ENCODE results near the gene SORL1. TPM values are rescaled to one million over a fixed set of nuclear protein-coding genes. Genes with fewer than 3 reads are reported as not detected.

The SORL1 gene
- total RNA-seq, 1 donor from 2014 or later, result 20.9 TPM

- Mint-ChIP-seq H3K4me3 (no peak overlapping the region), H3K4me1 (ENCODE audit: low read depth) (peaks cover 5% of the 10 kb centered on the region), H3K9me3 (peaks cover 10% of the 10 kb centered on the region), H3K27me3 (ENCODE audit: insufficient read depth) (no peaks in the 10 kb centered on the region), H3K27ac (peak overlapping the region; percentile 8), H3K36me3 (ENCODE audit: low read depth) (peaks cover 69% of the 10 kb centered on the region)
- DNase-seq (ENCODE audit: low spot score), result no peak
- intact Hi-C loops (cut with micrococcal nuclease), result no loop called here
Observed at GRCh38 chr11:121576531-121576930, 124.4 kb downstream of the SORL1 start.

- no peak overlapping the region for H3K4me3 Mint-ChIP-seq
- H3K9me3 Mint-ChIP-seq, result peaks cover 10% of the 10 kb centered on the region
- H3K27me3 Mint-ChIP-seq (ENCODE audit: insufficient read depth), result no peaks in the 10 kb centered on the region
- peaks cover 12% of the 10 kb centered on the region for H3K4me1 Mint-ChIP-seq (ENCODE audit: low read depth)
- intact Hi-C loops (cut with micrococcal nuclease), result no loop called here
- peaks cover 72% of the 10 kb centered on the region for H3K36me3 Mint-ChIP-seq (ENCODE audit: low read depth)
- no peak overlapping the region for H3K27ac Mint-ChIP-seq
- no peak for DNase-seq (ENCODE audit: low spot score)
Observed at GRCh38 chr11:121577106-121577848, 125.2 kb downstream of the SORL1 start.

GRCh38 chr11:121578251-121578976, 126.3 kb downstream of the SORL1 start:
- intact Hi-C loops (cut with micrococcal nuclease), result no loop called here
- peaks cover 10% of the 10 kb centered on the region for H3K9me3 Mint-ChIP-seq
- no peaks in the 10 kb centered on the region for H3K27me3 Mint-ChIP-seq (ENCODE audit: insufficient read depth)
- no peak for DNase-seq (ENCODE audit: low spot score)
- peaks cover 22% of the 10 kb centered on the region for H3K4me1 Mint-ChIP-seq (ENCODE audit: low read depth)
- H3K36me3 Mint-ChIP-seq (ENCODE audit: low read depth), result peaks cover 68% of the 10 kb centered on the region
- H3K27ac Mint-ChIP-seq, result no peak overlapping the region
- no peak overlapping the region for H3K4me3 Mint-ChIP-seq

GRCh38 chr11:121580154-121580553, 128.0 kb downstream of the SORL1 start:
- peaks cover 10% of the 10 kb centered on the region for H3K9me3 Mint-ChIP-seq
- peaks cover 29% of the 10 kb centered on the region for H3K4me1 Mint-ChIP-seq (ENCODE audit: low read depth)
- H3K27ac Mint-ChIP-seq, result no peak overlapping the region
- H3K27me3 Mint-ChIP-seq (ENCODE audit: insufficient read depth), result no peaks in the 10 kb centered on the region
- no peak overlapping the region for H3K4me3 Mint-ChIP-seq
- DNase-seq (ENCODE audit: low spot score), result no peak
- intact Hi-C loops (cut with micrococcal nuclease), result no loop called here
- peaks cover 58% of the 10 kb centered on the region for H3K36me3 Mint-ChIP-seq (ENCODE audit: low read depth)

- Mint-ChIP-seq H3K27me3 (ENCODE audit: insufficient read depth) (no peaks in the 10 kb centered on the region), H3K4me1 (ENCODE audit: low read depth) (peaks cover 29% of the 10 kb centered on the region), H3K9me3 (peaks cover 10% of the 10 kb centered on the region), H3K27ac (peak overlapping the region; percentile 18), H3K36me3 (ENCODE audit: low read depth) (peaks cover 52% of the 10 kb centered on the region), H3K4me3 (no peak overlapping the region)
- intact Hi-C loops (cut with micrococcal nuclease), result loop anchor here (1.0 kb wide), 1 partner anchor 149 kb away; no protein-coding TSS in a partner anchor
- no peak for DNase-seq (ENCODE audit: low spot score)
Observed at GRCh38 chr11:121581607-121582006, 129.5 kb downstream of the SORL1 start.

GRCh38 chr11:121582296-121582695, 130.2 kb downstream of the SORL1 start:
- peak overlapping the region; percentile 76 for H3K27ac Mint-ChIP-seq
- H3K36me3 Mint-ChIP-seq (ENCODE audit: low read depth), result peaks cover 49% of the 10 kb centered on the region
- H3K27me3 Mint-ChIP-seq (ENCODE audit: insufficient read depth), result no peaks in the 10 kb centered on the region
- peaks cover 29% of the 10 kb centered on the region for H3K4me1 Mint-ChIP-seq (ENCODE audit: low read depth)
- no peak overlapping the region for H3K4me3 Mint-ChIP-seq
- intact Hi-C loops (cut with micrococcal nuclease), result no loop called here
- H3K9me3 Mint-ChIP-seq, result peaks cover 10% of the 10 kb centered on the region
- no peak for DNase-seq (ENCODE audit: low spot score)

- Mint-ChIP-seq H3K4me3 (no peak overlapping the region), H3K27me3 (ENCODE audit: insufficient read depth) (no peaks in the 10 kb centered on the region), H3K9me3 (peaks cover 10% of the 10 kb centered on the region), H3K27ac (no peak overlapping the region), H3K4me1 (ENCODE audit: low read depth) (peaks cover 29% of the 10 kb centered on the region), H3K36me3 (ENCODE audit: low read depth) (peaks cover 40% of the 10 kb centered on the region)
- intact Hi-C loops (cut with micrococcal nuclease), result no loop called here
- DNase-seq (ENCODE audit: low spot score), result no peak
Observed at GRCh38 chr11:121583825-121584224, 131.7 kb downstream of the SORL1 start.

GRCh38 chr11:121586750-121587149, 134.6 kb downstream of the SORL1 start:
- H3K9me3 Mint-ChIP-seq, result no peaks in the 10 kb centered on the region
- peaks cover 34% of the 10 kb centered on the region for H3K36me3 Mint-ChIP-seq (ENCODE audit: low read depth)
- no peak overlapping the region for H3K27ac Mint-ChIP-seq
- H3K4me1 Mint-ChIP-seq (ENCODE audit: low read depth), result peaks cover 45% of the 10 kb centered on the region
- H3K27me3 Mint-ChIP-seq (ENCODE audit: insufficient read depth), result no peaks in the 10 kb centered on the region
- DNase-seq (ENCODE audit: low spot score), result no peak
- intact Hi-C loops (cut with micrococcal nuclease), result no loop called here
- no peak overlapping the region for H3K4me3 Mint-ChIP-seq

GRCh38 chr11:121587182-121587581, 135.1 kb downstream of the SORL1 start:
- Mint-ChIP-seq H3K27ac (no peak overlapping the region), H3K9me3 (no peaks in the 10 kb centered on the region), H3K36me3 (ENCODE audit: low read depth) (peaks cover 34% of the 10 kb centered on the region), H3K27me3 (ENCODE audit: insufficient read depth) (no peaks in the 10 kb centered on the region), H3K4me1 (ENCODE audit: low read depth) (peaks cover 41% of the 10 kb centered on the region), H3K4me3 (no peak overlapping the region)
- intact Hi-C loops (cut with micrococcal nuclease), result no loop called here
- no peak for DNase-seq (ENCODE audit: low spot score)

GRCh38 chr11:121588747-121589146, 136.6 kb downstream of the SORL1 start:
- intact Hi-C loops (cut with micrococcal nuclease), result no loop called here
- no peak for DNase-seq (ENCODE audit: low spot score)
- Mint-ChIP-seq H3K4me1 (ENCODE audit: low read depth) (peaks cover 29% of the 10 kb centered on the region), H3K36me3 (ENCODE audit: low read depth) (peaks cover 42% of the 10 kb centered on the region), H3K4me3 (no peak overlapping the region), H3K9me3 (no peaks in the 10 kb centered on the region), H3K27ac (peak overlapping the region; percentile 0), H3K27me3 (ENCODE audit: insufficient read depth) (no peaks in the 10 kb centered on the region)

- intact Hi-C loops (cut with micrococcal nuclease), result loop anchor here (1.0 to 2.0 kb wide), 2 partner anchors 158 to 395 kb away; no protein-coding TSS in a partner anchor
- H3K4me1 Mint-ChIP-seq (ENCODE audit: low read depth), result peaks cover 23% of the 10 kb centered on the region
- peak overlapping the region; percentile 6 for H3K4me3 Mint-ChIP-seq
- H3K27ac Mint-ChIP-seq, result peak overlapping the region; percentile 64
- no peak for DNase-seq (ENCODE audit: low spot score)
- H3K27me3 Mint-ChIP-seq (ENCODE audit: insufficient read depth), result no peaks in the 10 kb centered on the region
- no peaks in the 10 kb centered on the region for H3K9me3 Mint-ChIP-seq
- H3K36me3 Mint-ChIP-seq (ENCODE audit: low read depth), result peaks cover 38% of the 10 kb centered on the region
Observed at GRCh38 chr11:121589946-121590537, 137.9 kb downstream of the SORL1 start.

GRCh38 chr11:121590772-121591404, 138.8 kb downstream of the SORL1 start:
- H3K4me3 Mint-ChIP-seq, result no peak overlapping the region
- intact Hi-C loops (cut with micrococcal nuclease), result loop anchor here (1.0 to 2.0 kb wide), 6 partner anchors 138 to 396 kb away; partner anchors contain the start of gene SC5D
- H3K27me3 Mint-ChIP-seq (ENCODE audit: insufficient read depth), result no peaks in the 10 kb centered on the region
- H3K36me3 Mint-ChIP-seq (ENCODE audit: low read depth), result peaks cover 40% of the 10 kb centered on the region
- no peak for DNase-seq (ENCODE audit: low spot score)
- no peaks in the 10 kb centered on the region for H3K9me3 Mint-ChIP-seq
- H3K27ac Mint-ChIP-seq, result peak overlapping the region; percentile 35
- H3K4me1 Mint-ChIP-seq (ENCODE audit: low read depth), result peaks cover 23% of the 10 kb centered on the region

Data from activated T-helper 1 cell treated with anti-CD3 and anti-CD28 coated beads, Interleukin-12 subunit alpha, Interleukin-12 subunit beta, Interleukin-2, Interleukin-4 antibody, amounts not matched to agents 30 ng/mL and 10 ng/mL and 1 ng/mL, durations not matched to agents 14 hours and 24 hours and 36 hours (primary cell).